Activated naive CD8-positive, alpha-beta T cell treated with anti-CD3 and anti-CD28 coated beads, Interleukin-2, amount 10 ng/mL, durations not matched to agents 7 days and 5 days (primary cell): ENCODE measurements around the gene HECTD4. TPM values are rescaled to one million over a fixed set of nuclear protein-coding genes. Genes with fewer than 3 reads are reported as not detected.

Experiments
- ATAC-seq: fragments of 150-1000 bp; cut with Tn5 transposase; one replicate; pipeline ENCODE4 v1.10.0; 2021; ENCODE audit warnings: low read depth, moderate library complexity
- POLR2A ChIA-PET: fragments of 350-600 bp; sonication (Branson Sonifier 250); formaldehyde crosslinking; loops from one replicate; lab custom pipeline; 2021; ENCODE audit warnings: antibody characterized with exemption; lab: Charles Lee
- DNase-seq: peaks from one replicate; pipeline ENCODE4 v3.0.0; 2021
- H3K27ac Mint-ChIP-seq: one replicate; pipeline ENCODE4 v1.8.0; 2022; ENCODE audit warnings: mild to moderate bottlenecking, mixed read lengths
- H3K27me3 Mint-ChIP-seq: one replicate; pipeline ENCODE4 v1.8.0; 2022; ENCODE audit warnings: mild to moderate bottlenecking, moderate library complexity, mixed read lengths
- H3K36me3 Mint-ChIP-seq: one replicate; pipeline ENCODE4 v1.8.0; 2021; ENCODE audit warnings: mild to moderate bottlenecking, mixed read lengths
- H3K4me1 Mint-ChIP-seq: one replicate; pipeline ENCODE4 v1.8.0; 2021; ENCODE audit warnings: mixed read lengths
- H3K4me3 Mint-ChIP-seq: one replicate; pipeline ENCODE4 v1.8.0; 2022; ENCODE audit warnings: mild to moderate bottlenecking, moderate library complexity, mixed read lengths
- H3K9me3 Mint-ChIP-seq: one replicate; pipeline ENCODE4 v1.8.0; 2021; ENCODE audit warnings: mixed read lengths
- total RNA-seq, 2 experiments: library from RNA; stranded (reverse); gene quantifications; one replicate each; pipeline ENCODE4 v1.2.3, GENCODE V29; 2021

HECTD4 gene
- total RNA-seq, 2 experiments from 2014 or later = 45.8 to 47.0 TPM

GRCh38 chr12:112148031-112148513 is 234.2 kb downstream of the HECTD4 start:
- POLR2A ChIA-PET = no interaction called here
- peaks cover 48% of the 10 kb centered on the region for H3K36me3 Mint-ChIP-seq
- H3K27ac Mint-ChIP-seq = no peak overlapping the region

GRCh38 chr12:112146123-112146522 is 236.1 kb downstream of the HECTD4 start:
- H3K4me3 Mint-ChIP-seq = no peak overlapping the region
- POLR2A ChIA-PET = interaction anchor here (0.7 kb wide), 1 partner anchor 102 kb away, joined by 5 read pairs; no protein-coding TSS in a partner anchor
- H3K9me3 Mint-ChIP-seq = no peaks in the 10 kb centered on the region
- H3K27me3 Mint-ChIP-seq = no peaks in the 10 kb centered on the region
- ATAC-seq (no peak), DNase-seq (no peak)
- peaks cover 3% of the 10 kb centered on the region for H3K4me1 Mint-ChIP-seq
- peaks cover 39% of the 10 kb centered on the region for H3K36me3 Mint-ChIP-seq
- H3K27ac Mint-ChIP-seq = no peak overlapping the region

More at GRCh38 chr12:112148031-112148513, 234.2 kb downstream of the HECTD4 start:
- Mint-ChIP-seq H3K4me3 (no peak overlapping the region), H3K27me3 (no peaks in the 10 kb centered on the region), H3K9me3 (no peaks in the 10 kb centered on the region), H3K4me1 (peaks cover 3% of the 10 kb centered on the region)
- DNase-seq (no peak), ATAC-seq (no peak)

GRCh38 chr12:112140728-112141127 is 241.5 kb downstream of the HECTD4 start:
- Mint-ChIP-seq H3K4me1 (peaks cover 3% of the 10 kb centered on the region), H3K27me3 (no peaks in the 10 kb centered on the region), H3K4me3 (no peak overlapping the region), H3K9me3 (no peaks in the 10 kb centered on the region), H3K36me3 (peaks cover 29% of the 10 kb centered on the region), H3K27ac (peak overlapping the region; percentile 2)
- no peak for ATAC-seq
- POLR2A ChIA-PET = no interaction called here
- DNase-seq = no peak

- H3K27me3 Mint-ChIP-seq = no peaks in the 10 kb centered on the region
- ATAC-seq (no peak), DNase-seq (no peak)
- H3K9me3 Mint-ChIP-seq = no peaks in the 10 kb centered on the region
- peaks cover 22% of the 10 kb centered on the region for H3K4me1 Mint-ChIP-seq
- POLR2A ChIA-PET = interaction anchor here (0.6 kb wide), 1 partner anchor 101 kb away, joined by 3 read pairs; no protein-coding TSS in a partner anchor
- no peak overlapping the region for H3K4me3 Mint-ChIP-seq
- H3K27ac Mint-ChIP-seq = no peak overlapping the region
- H3K36me3 Mint-ChIP-seq = peaks cover 15% of the 10 kb centered on the region
These were observed 247.5 kb downstream of the HECTD4 start for GRCh38 chr12:112134731-112135130.

GRCh38 chr12:112133418-112133817 is 248.8 kb downstream of the HECTD4 start:
- H3K4me3 Mint-ChIP-seq = no peak overlapping the region
- peaks cover 31% of the 10 kb centered on the region for H3K4me1 Mint-ChIP-seq
- H3K27ac Mint-ChIP-seq = no peak overlapping the region

GRCh38 chr12:112131686-112132085 is 250.5 kb downstream of the HECTD4 start:
- H3K4me1 Mint-ChIP-seq = peaks cover 45% of the 10 kb centered on the region
- H3K27ac Mint-ChIP-seq = no peak overlapping the region
- no peak for DNase-seq
- POLR2A ChIA-PET = interaction anchor here (0.8 to 8.8 kb wide), 4 partner anchors 23 to 846 kb away, joined by 3 to 146 read pairs (median 7); partner anchors contain the start of genes ERP29, NAA25, OAS2 and TMEM116
- peak overlapping the region; percentile 80 for H3K4me3 Mint-ChIP-seq
- H3K9me3 Mint-ChIP-seq = no peaks in the 10 kb centered on the region
- peaks cover 19% of the 10 kb centered on the region for H3K36me3 Mint-ChIP-seq
- ATAC-seq = no peak
- no peaks in the 10 kb centered on the region for H3K27me3 Mint-ChIP-seq

More at GRCh38 chr12:112133418-112133817, 248.8 kb downstream of the HECTD4 start:
- no peaks in the 10 kb centered on the region for H3K9me3 Mint-ChIP-seq
- peaks cover 12% of the 10 kb centered on the region for H3K36me3 Mint-ChIP-seq
- no peaks in the 10 kb centered on the region for H3K27me3 Mint-ChIP-seq
- DNase-seq (no peak), ATAC-seq (no peak)
- POLR2A ChIA-PET = interaction anchor here (0.7 to 8.8 kb wide), 3 partner anchors 11 to 120 kb away, joined by 7 to 146 read pairs (median 8); partner anchors contain the start of genes ERP29 and NAA25

GRCh38 chr12:112130441-112130998 is 251.7 kb downstream of the HECTD4 start:
- peak overlapping the region; percentile 87 for H3K27ac Mint-ChIP-seq
- no peaks in the 10 kb centered on the region for H3K9me3 Mint-ChIP-seq
- H3K4me1 Mint-ChIP-seq = peaks cover 50% of the 10 kb centered on the region
- peak; percentile 58 for ATAC-seq
- H3K36me3 Mint-ChIP-seq = peaks cover 19% of the 10 kb centered on the region
- H3K4me3 Mint-ChIP-seq = peak overlapping the region; percentile 80
- POLR2A ChIA-PET = interaction anchor here (0.6 to 8.8 kb wide), 5 partner anchors 22 to 117 kb away, joined by 3 to 146 read pairs (median 5); partner anchors contain the start of genes ERP29, NAA25 and TMEM116
- no peak for DNase-seq
- no peaks in the 10 kb centered on the region for H3K27me3 Mint-ChIP-seq

GRCh38 chr12:112126911-112127310 is 255.3 kb downstream of the HECTD4 start:
- POLR2A ChIA-PET = interaction anchor here (1.2 to 8.8 kb wide), 5 partner anchors 12 to 134 kb away, joined by 3 to 146 read pairs (median 23); partner anchors contain the start of genes ERP29, NAA25 and TMEM116
- DNase-seq = no peak
- Mint-ChIP-seq H3K9me3 (no peaks in the 10 kb centered on the region), H3K36me3 (peaks cover 11% of the 10 kb centered on the region), H3K4me3 (peak overlapping the region; percentile 87), H3K27me3 (peaks cover 2% of the 10 kb centered on the region), H3K27ac (peak overlapping the region; percentile 84), H3K4me1 (peaks cover 45% of the 10 kb centered on the region)
- ATAC-seq = no peak

GRCh38 chr12:112126000-112126438 is 256.2 kb downstream of the HECTD4 start:
- Mint-ChIP-seq H3K4me1 (peaks cover 38% of the 10 kb centered on the region), H3K27ac (peak overlapping the region; percentile 84), H3K27me3 (peaks cover 4% of the 10 kb centered on the region), H3K9me3 (no peaks in the 10 kb centered on the region), H3K4me3 (peak overlapping the region; percentile 87), H3K36me3 (peaks cover 7% of the 10 kb centered on the region)
- POLR2A ChIA-PET = interaction anchor here (0.7 to 8.8 kb wide), 9 partner anchors 11 to 133 kb away, joined by 3 to 146 read pairs (median 5); partner anchors contain the start of genes ERP29, NAA25 and TMEM116
- peak; percentile 38 for DNase-seq
- no peak for ATAC-seq

- Mint-ChIP-seq H3K9me3 (no peaks in the 10 kb centered on the region), H3K27me3 (peaks cover 4% of the 10 kb centered on the region), H3K36me3 (peaks cover 7% of the 10 kb centered on the region), H3K4me3 (peak within 1 kb of the TSS; percentile 87), H3K27ac (peak within 1 kb of the TSS; percentile 84), H3K4me1 (peaks cover 36% of the 10 kb centered on the region)
- POLR2A ChIA-PET = interaction anchor here (0.6 to 8.8 kb wide), 14 partner anchors 10 to 813 kb away, joined by 3 to 146 read pairs (median 4); partner anchors contain the start of genes ERP29, NAA25, OAS3 and TMEM116
- DNase-seq (peak; percentile 99), ATAC-seq (peak; percentile 99)
These were observed 256.8 kb downstream of the HECTD4 start, which contains the start of gene TRAFD1 for GRCh38 chr12:112125250-112125999. TSS of gene TRAFD1 (plus strand) at chr12:112125560. CDS start at chr12:112130523, 4,963 bp downstream.

- POLR2A ChIA-PET = interaction anchor here (0.6 to 8.8 kb wide), 13 partner anchors 10 to 813 kb away, joined by 3 to 146 read pairs (median 5); partner anchors contain the start of genes ERP29, NAA25, OAS3 and TMEM116
- Mint-ChIP-seq H3K4me3 (peak overlapping the region; percentile 87), H3K9me3 (no peaks in the 10 kb centered on the region), H3K27ac (no peak overlapping the region), H3K36me3 (peaks cover 7% of the 10 kb centered on the region), H3K4me1 (peaks cover 35% of the 10 kb centered on the region), H3K27me3 (peaks cover 4% of the 10 kb centered on the region)
- ATAC-seq (no peak), DNase-seq (no peak)
These were observed 257.3 kb downstream of the HECTD4 start for GRCh38 chr12:112124918-112125249.

- Mint-ChIP-seq H3K9me3 (no peaks in the 10 kb centered on the region), H3K27me3 (peaks cover 7% of the 10 kb centered on the region), H3K4me3 (no peak overlapping the region), H3K4me1 (peaks cover 24% of the 10 kb centered on the region), H3K27ac (no peak overlapping the region), H3K36me3 (peaks cover 5% of the 10 kb centered on the region)
- DNase-seq (no peak), ATAC-seq (no peak)
- POLR2A ChIA-PET = interaction anchor here (2.8 kb wide), 1 partner anchor 14 kb away, joined by 15 read pairs; the partner anchor contains the start of gene NAA25
These were observed 259.2 kb downstream of the HECTD4 start for GRCh38 chr12:112122823-112123690.
